HepG2 (cell line): ENCODE results near the gene DPEP1. TPM values are rescaled to one million over a fixed set of nuclear protein-coding genes. Genes with fewer than 3 reads are reported as not detected.

Experiments
- EP300 ChIP-seq, 3 experiments: sonication (generic) in 1 of 3; formaldehyde crosslinking in 1 of 3; IDR thresholded peaks; 2 replicates each; pipeline versions ENCODE4 v1.5.1 to v1.6.1; 2011 to 2020; ENCODE audit warnings: low read depth in 2 of 3, low read length in 2 of 3, borderline replicate concordance in 1 of 3, improper control_type of control experiment in 1 of 3, mild to moderate bottlenecking in 1 of 3, missing genetic modification reagents in 1 of 3, moderate library complexity in 1 of 3
- FOSL1 ChIP-seq: sonication (generic); formaldehyde crosslinking; IDR thresholded peaks from 2 replicates; pipeline ENCODE4 v1.9.0; 2021; ENCODE audit warnings: missing genetic modification reagents, borderline replicate concordance
- GATAD1 ChIP-seq: IDR thresholded peaks from 2 replicates; pipeline ENCODE4 v1.6.1; 2016; ENCODE audit warnings: missing genetic modification reagents, missing compliant biosample characterization
- JUNB ChIP-seq: sonication (generic); formaldehyde crosslinking; IDR thresholded peaks from 2 replicates; pipeline ENCODE4 v1.8.0; 2022; ENCODE audit warnings: missing genetic modification reagents, mild to moderate bottlenecking, borderline replicate concordance
- KLF13 ChIP-seq: sonication (generic); formaldehyde crosslinking; IDR thresholded peaks from 2 replicates; pipeline ENCODE4 v1.4.0; 2020; ENCODE audit warnings: mild to moderate bottlenecking, missing genetic modification reagents
- NFE2L2 ChIP-seq: fragments of 150-350 bp; IDR thresholded peaks from 2 replicates; pipeline ENCODE4 v1.6.1; 2014; ENCODE audit warnings: low read length
- PAX8 ChIP-seq: sonication (generic); formaldehyde crosslinking; IDR thresholded peaks from 2 replicates; pipeline ENCODE4 v1.8.0; 2022; ENCODE audit warnings: mild to moderate bottlenecking, missing genetic modification reagents, borderline replicate concordance
- RBM39 ChIP-seq: fragments of 200-400 bp; formaldehyde crosslinking; IDR thresholded peaks from one replicate; pipeline ENCODE4 v1.6.1; 2018; ENCODE audit warnings: antibody characterized with exemption, mild to moderate bottlenecking, low read depth, low read length; ENCODE audit not compliant: poor library complexity, severe bottlenecking
- REST ChIP-seq, 2 experiments: IDR thresholded peaks; 2 replicates each; pipeline ENCODE4 v1.6.1; 2011 to 2012; ENCODE audit warnings: low read length in 2 of 2, borderline replicate concordance in 1 of 2, low read depth in 1 of 2, mild to moderate bottlenecking in 1 of 2, moderate library complexity in 1 of 2
- TERF1 ChIP-seq: sonication (generic); formaldehyde crosslinking; IDR thresholded peaks from 2 replicates; pipeline ENCODE4 v1.8.0; 2022; ENCODE audit warnings: mild to moderate bottlenecking, missing genetic modification reagents, moderate library complexity
- UBTF ChIP-seq: sonication (generic); formaldehyde crosslinking; IDR thresholded peaks from 2 replicates; pipeline ENCODE4 v1.4.0; 2020; ENCODE audit warnings: mild to moderate bottlenecking, missing genetic modification reagents
- ZBTB7B ChIP-seq: sonication (generic); formaldehyde crosslinking; IDR thresholded peaks from 2 replicates; pipeline ENCODE4 v1.4.0; 2020; ENCODE audit warnings: missing genetic modification reagents
- ZMYM4 ChIP-seq: sonication (generic); formaldehyde crosslinking; IDR thresholded peaks from 2 replicates; pipeline ENCODE4 v1.8.1; 2023; ENCODE audit warnings: mild to moderate bottlenecking, missing genetic modification reagents
- ZNF619 ChIP-seq: sonication (generic); formaldehyde crosslinking; IDR thresholded peaks from 2 replicates; pipeline ENCODE4 v1.4.0; 2020; ENCODE audit warnings: mild to moderate bottlenecking, missing genetic modification reagents
- ZNF766 ChIP-seq: sonication (generic); formaldehyde crosslinking; IDR thresholded peaks from 2 replicates; pipeline ENCODE4 v1.5.0; 2020; ENCODE audit warnings: missing genetic modification reagents, borderline replicate concordance
- ZNF781 ChIP-seq: sonication (generic); formaldehyde crosslinking; IDR thresholded peaks from 2 replicates; pipeline ENCODE4 v1.5.1; 2020; ENCODE audit warnings: borderline replicate concordance, mild to moderate bottlenecking, missing genetic modification reagents; ENCODE audit errors: not compliant biosample characterization
- ZXDC ChIP-seq: sonication (generic); formaldehyde crosslinking; IDR thresholded peaks from 2 replicates; pipeline ENCODE4 v1.5.0; 2020; ENCODE audit warnings: mild to moderate bottlenecking, missing genetic modification reagents
- polyA plus RNA-seq, 8 experiments: library from polyadenylated mRNA; depleted of rRNA in 3 of 8; stranded (reverse) in 7 of 8; unstranded in 1 of 8; fragments of >200 nt; fragmentation: Illumina TruSeq in 4 of 8; extraction: Trizol in 4 of 8; gene quantifications; 2 replicates each; pipeline versions ENCODE4 v1.2.1 to v1.2.3, GENCODE V29; 2011 to 2016; ENCODE audit warnings: low read depth in 4 of 8, missing spikeins in 1 of 8, mixed read lengths in 1 of 8; ENCODE audit not compliant: insufficient read depth in 1 of 8
- total RNA-seq, 5 experiments: library from RNA; depleted of rRNA; stranded (reverse); fragments of >200 nt; fragmentation: Illumina TruSeq; extraction: Trizol; gene quantifications; 2 replicates each; pipeline ENCODE4 v1.2.3, GENCODE V29; 2016; ENCODE audit warnings: low read depth in 1 of 5

Gene DPEP1
- total and polyA plus RNA-seq, 2 of the 13 experiments (the other 11 are each of a cell fraction or from before 2014, with no cell fraction given), result 37.6 to 52.2 TPM

- 0 out of 2 replicates have a peak, but pooled peaks have one; percentile 43 for TF ChIP-seq UBTF (CRISPR knock-in tag)
- TF ChIP-seq FOSL1, result no peak
- no peak for TF ChIP-seq PAX8 (CRISPR knock-in tag)
- peak in 1 of 2 experiments; percentile 63; a peak in 1 of 4 replicates for TF ChIP-seq EP300 (IDR thresholded peaks at IDR 0.05; ENCODE audit: low read depth in 2 of 2, low read length in 2 of 2)
- TF ChIP-seq EP300 (CRISPR knock-in tag; IDR thresholded peaks at IDR 0.05; ENCODE audit: borderline replicate concordance), result no peak; the same call in 1 of the 2 replicates
- no peak for TF ChIP-seq ZMYM4
- no peak for TF ChIP-seq ZBTB7B (CRISPR knock-in tag)
- TF ChIP-seq NFE2L2, result no peak
- no peak for TF ChIP-seq KLF13 (CRISPR knock-in tag)
- no peak for TF ChIP-seq GATAD1
- no peak for TF ChIP-seq REST (IDR thresholded peaks at IDR 0.05; ENCODE audit: borderline replicate concordance in 1 of 2, low read depth in 1 of 2, low read length in 2 of 2)
- TF ChIP-seq JUNB (CRISPR knock-in tag), result no peak
- TF ChIP-seq RBM39, result no peak
- no peak for TF ChIP-seq ZNF766
- TF ChIP-seq ZNF781, result no peak
- TF ChIP-seq ZNF619 (CRISPR knock-in tag), result 0 out of 2 replicates have a peak, but pooled peaks have one; percentile 20
- no peak for TF ChIP-seq TERF1 (CRISPR knock-in tag)
- TF ChIP-seq ZXDC (CRISPR knock-in tag), result no peak
Observed at GRCh38 chr16:89624777-89625761, 11.6 kb downstream of the DPEP1 start (continued).
